GF-D8 (cell line): ENCODE measurements around the gene CCDC181.
"Not testable (repeated sequence)": the region's sequence is repeated elsewhere in the genome, so short reads cannot be mapped to it uniquely, and the experiment has no call there.

Experiments used
- DNase-seq: peaks from one replicate; lab custom pipeline; 2025; lab: John Stamatoyannopoulos, UW

CCDC181 gene

DNA sequence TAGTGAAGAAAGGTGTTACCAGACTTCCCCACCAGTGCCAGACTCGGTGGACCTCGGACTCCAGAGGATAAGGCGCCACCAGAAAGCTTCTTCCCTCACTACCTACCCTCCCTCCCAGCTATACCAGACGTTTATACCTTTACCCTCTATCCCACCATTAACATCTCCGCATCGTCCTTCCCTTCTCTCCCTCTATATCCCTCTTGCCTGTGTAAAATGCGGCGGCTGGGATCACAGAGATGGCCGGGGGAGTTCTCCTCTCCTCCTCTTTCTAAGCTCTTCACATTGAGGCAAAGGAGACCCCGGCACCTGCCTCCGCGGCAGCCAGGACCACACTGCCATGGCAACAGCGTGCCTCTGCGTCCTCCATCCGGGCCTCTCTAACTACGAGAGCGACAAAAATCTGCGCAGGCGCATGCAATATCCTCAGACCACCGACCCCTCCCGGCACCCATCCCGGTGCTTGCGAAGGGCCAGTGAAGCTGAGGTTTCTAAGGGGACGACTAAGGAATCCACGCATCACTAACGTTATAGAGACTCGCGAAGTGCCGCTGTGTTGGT, at the start of gene CCDC181:
TSS of gene CCDC181 (minus strand) at position 394 of the 561 bp plus-strand sequence. CDS start 2,547 bp downstream, outside the sequence.
- DNase-seq, result no peak

DNA sequence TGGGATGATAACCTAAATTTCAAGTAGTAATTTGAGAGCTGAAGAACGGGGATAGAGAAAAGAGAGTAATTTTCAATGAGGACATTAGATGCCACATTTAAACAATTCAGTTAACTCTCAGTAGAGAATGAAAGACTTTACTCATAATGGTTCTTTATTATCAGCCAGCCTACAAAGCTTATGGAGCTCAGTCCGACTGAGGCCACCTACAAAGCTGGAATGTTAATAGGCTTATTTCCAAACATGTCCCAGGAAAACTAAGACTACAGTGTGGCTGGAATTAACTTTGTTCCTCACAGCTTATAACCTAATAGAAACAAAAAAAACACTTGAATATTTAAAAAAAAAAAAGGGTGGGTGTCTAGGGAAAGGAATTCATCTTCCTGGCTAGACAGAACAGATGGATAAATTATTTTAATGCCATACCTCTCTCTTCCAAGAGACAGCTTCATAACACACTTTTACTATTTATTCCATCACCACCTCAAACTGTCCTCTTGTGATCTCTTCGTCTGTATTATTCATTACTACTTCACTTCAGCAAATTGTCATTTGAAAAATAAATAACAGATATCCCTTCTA, 48.6 kb upstream of the CCDC181 start:
- DNase-seq, result no peak

DNA sequence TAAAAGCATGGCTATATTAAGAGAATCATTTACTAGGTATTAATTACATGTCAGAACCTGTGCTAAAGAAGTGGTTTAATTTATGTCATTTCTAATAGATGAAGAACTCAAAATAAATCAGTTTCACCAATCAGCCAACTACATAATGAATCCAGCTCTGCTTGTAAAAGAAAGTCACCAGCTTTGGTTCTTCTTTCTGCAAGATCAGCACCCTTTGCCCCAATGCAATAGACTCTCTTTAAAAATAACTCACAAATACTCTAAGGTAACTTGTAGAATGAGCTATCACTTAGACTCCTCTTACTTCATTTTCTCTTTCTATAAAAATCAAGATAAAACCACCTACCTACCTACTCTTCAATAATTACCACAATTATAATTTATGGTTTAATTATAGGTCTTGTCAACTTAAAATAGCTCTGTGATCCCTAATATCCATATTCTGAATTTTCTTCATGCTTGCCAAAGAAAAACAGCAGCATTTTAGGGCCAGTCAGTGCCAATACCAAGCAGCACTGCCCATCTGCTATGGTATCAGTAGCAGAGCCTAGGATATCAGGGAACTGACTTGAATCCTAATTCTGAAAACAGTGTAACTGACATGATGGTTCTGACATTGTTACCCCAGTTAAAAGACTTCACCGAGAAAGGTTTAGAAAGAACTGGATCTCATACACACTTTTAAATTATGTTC, 47.2 kb upstream of the CCDC181 start:
- no peak for DNase-seq

DNA sequence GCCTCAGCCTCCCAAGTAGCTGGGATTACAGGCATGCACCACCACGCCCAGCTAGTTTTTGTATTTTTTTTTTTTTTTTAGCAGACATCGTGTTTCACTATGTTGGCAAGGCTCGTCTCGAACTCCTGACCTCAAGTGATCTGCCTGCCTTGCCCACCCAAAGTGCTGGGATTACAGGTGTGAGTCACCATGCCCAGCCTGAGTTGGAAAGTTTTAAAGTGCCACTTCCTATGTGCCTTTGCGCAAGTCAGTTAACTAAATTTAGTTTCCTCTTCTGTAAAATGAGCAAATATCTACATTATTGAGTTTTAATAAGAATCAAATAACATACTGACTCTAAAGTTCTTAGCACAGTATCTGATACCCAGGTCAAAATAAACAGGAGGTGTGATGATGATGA, 46.1 kb upstream of the CCDC181 start:
- DNase-seq, result peak; percentile 6

DNA sequence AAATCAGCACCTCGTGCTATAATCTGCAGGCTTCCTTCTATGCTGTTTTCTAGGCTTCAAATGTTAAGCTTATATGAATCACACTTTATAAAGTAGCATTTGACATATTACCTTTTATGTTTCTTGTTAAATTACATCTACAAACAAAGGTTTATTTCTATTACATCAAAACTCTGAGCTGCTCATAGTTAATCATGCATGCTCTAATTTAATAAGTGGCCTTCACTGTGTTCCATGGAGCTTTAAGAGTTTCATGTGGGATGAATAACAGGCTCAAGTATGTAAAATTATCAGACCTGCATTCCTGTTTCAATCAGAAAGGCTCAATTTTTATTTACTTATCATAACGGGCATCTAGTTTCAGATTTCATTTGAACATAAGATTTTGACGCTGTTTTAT, 45.5 kb upstream of the CCDC181 start:
- no peak for DNase-seq

DNA sequence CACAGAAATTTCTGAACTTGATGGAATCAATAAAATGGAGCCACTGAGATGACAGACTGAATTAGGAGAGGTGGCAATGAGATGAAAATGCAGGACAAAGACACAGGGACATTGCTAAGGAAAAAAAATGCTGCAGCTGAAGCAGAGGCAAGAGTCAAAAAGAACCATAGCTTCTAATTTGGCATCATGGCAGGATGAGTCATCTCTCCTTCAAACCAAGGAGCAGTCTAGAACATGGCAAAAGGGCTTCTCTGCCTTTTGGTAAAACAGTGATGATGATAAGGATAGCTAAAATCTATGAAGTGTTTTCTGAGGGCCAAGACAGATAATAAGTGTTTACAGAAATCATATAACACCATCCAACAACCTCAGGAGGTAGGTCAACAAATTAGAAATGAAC, 41.7 kb upstream of the CCDC181 start:
- no peak for DNase-seq

DNA sequence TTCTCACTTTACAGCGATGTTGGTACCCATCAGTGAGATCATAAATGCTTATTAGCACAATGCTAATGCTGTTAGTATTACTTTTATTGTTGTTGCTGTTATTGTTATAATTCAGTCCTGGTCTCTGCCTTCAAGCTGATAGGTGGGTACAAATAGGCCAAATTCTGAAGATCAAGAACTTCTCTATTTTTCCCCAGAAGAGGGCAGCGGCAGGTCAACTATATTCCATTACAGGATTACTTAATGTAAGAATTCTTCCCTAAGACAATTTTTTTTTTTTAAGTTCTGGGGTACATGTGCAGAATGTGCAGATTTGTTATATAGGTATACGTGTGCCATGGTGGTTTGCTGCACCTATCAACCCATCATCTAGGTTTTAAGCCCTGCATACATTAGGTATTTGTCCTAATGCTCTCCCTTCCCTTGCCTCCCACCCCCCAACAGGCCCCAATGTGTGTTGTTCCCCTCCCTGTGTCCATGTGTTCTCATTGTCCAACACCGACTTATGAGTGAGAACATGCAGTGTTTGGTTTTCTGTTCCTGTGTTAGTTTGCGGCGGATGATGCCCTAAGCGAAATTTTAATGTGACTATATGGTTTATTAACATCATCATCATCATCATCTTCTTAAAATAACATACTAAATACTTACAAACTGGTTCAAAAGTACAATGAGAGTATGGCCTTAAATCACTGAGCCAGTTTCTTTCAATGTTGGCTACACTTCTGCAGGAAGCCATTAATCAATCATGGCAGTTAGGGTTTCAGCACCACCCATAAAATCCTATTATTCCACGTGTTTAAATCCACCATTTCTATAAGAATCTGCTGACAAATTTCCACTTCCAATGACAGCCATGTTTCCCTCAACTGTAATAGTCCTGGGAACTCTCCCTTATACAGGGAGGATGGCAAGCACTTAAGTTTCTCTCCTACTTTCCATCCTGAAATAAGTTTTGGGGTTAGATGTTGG, 39.3 kb upstream of the CCDC181 start:
- DNase-seq, result no peak

DNA sequence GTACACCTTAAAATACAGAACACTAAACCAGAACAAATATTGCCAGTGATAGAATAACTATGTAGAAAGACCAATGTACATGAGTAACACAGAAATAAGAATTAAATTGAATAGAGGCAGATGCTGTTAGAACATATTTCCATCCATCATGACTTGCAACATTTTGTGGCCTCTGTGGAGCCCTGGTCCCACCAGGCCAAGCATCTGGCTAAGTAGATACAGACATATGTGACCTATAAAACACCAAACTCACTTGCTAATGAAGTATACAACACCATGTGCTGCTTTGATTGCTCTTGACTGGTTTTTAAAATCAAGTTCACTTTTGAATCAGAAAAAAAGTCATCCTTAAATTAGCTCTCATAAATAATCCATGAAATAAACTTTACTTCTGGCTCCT, 38.0 kb upstream of the CCDC181 start:
- DNase-seq, result no peak

DNA sequence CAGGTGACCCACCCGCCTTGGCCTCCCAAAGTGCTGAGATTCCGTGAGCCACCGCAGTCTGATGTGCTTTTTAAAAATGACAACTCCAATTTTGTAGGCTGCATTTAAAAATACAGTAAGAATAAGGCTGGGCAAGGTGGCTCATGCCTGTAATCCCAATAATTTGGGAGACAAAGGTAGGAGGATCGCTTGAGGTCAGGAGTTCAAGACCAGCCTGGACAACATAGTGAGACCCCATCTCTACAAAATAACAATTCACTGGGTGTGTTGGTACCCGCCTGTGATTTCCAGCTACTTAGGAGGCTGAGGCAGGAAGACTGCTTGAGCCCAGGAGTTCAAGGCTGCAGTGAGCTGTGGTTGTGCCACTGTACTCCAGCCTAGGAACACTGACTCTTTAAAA, 35.1 kb upstream of the CCDC181 start:
- no peak for DNase-seq

DNA sequence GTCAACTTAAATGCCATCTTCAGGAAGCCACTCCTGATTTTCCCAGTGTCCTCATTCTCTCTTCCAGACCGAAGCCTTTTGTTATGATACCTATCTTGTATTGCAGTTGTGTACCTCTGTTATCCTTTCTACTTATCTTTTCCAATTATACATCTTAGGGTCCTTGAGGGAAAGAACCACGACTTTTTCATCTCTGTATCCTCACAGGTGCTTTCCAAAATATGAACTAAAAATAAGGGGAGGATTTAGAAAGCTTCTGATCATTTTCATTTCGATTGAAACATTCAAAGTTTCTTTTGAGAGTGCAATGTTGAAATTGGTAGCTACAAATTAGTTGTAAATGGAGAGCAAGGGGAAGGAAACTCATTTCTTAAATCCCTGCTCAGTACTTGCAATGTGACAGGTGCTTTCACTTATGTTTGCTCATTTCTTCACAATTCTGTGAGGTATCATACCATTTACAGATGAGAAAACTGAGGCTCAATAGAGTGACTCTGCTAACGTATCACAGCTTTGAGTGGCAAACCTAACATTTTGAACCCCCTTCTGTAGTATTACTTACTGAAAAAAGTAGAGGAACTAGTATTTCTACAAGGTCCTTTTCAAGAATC, 34.2 kb upstream of the CCDC181 start:
- DNase-seq, result no peak

DNA sequence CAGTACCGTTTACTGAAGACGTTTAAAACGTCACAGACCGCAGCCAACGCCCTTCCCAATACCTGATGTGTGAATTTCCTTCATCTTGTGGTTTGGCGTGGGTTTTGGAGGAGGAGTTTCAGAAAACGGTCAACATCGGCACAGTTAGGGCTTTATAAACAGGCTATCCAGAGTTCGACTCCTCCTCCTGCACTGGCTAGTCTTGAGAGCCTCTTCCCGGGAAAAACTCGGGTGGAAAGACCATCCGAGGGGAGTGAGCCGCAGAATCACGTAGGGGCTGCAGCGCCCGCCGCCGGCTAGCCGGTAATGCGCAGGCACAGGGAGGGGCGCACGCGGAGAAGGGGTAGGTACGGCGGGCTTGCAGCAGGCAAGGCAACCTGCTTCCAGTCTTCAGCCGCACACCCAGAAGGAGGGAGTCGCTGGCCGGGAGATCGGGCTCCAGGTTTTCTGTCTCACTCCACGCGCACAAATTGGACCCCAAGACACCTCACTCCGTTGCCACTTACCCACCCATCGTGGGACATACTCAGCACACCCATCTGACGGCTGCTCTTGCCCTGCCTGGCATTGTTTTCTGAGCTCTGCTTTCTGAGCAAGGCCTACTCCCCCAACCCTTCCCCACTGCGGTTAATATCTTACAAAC, 33.0 kb upstream of the CCDC181 start:
- DNase-seq, result no peak

DNA sequence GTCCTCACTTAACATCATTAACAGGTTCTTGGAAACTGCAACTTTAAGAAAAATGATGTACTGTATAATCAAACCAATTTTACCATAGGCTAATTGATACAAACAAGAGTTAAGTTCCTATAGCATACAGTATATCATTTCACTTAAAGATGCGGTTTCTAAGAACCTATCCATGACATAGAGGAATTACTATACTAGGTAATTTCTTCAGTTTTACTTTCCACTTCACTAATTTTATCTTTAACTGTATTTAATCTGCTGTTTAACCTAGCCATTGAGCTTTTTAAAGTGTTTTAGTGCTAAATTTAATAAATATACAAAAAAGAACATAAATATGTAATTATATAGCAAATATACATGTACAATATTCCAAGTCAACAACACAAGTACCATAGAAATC, 30.2 kb upstream of the CCDC181 start:
- DNase-seq, result no peak

DNA sequence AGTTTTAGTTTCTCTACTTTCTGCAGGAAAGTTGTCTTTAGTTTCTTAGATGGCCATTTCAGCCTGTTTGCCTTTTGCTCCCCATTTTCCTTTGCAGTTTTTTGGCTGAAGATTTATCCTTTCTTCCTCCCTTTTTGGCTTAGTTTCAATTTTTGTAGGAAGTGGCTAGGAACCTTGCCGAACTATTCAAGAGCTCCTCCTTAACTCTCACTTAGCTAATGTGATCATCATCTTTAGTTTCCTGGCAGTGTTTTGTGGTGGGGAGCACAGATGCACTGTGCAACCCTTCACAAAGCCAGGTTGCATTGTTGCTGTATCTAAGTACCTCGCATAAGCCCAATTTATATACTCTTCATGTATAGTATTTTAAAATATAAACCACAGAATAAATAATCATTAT, 28.8 kb upstream of the CCDC181 start:
- DNase-seq, result no peak

DNA sequence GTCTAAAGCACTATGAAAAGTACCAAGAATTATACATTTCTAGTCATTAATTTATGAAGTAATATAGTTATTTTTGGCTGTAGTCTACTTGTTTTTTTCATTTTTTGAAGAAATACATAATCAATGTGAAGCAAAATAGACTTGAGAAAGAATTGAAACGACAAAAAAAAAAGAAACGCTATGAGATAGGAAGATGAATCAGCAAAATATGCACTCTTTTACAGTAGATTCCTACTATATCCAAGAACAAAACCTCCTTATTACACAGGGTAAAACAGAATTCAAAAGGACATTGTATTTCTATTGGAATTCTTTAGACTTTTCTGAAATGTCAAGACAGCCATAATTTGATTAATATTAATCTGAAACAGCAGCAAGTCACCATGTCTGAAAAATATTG, 25.6 kb upstream of the CCDC181 start:
- DNase-seq, result no peak

DNA sequence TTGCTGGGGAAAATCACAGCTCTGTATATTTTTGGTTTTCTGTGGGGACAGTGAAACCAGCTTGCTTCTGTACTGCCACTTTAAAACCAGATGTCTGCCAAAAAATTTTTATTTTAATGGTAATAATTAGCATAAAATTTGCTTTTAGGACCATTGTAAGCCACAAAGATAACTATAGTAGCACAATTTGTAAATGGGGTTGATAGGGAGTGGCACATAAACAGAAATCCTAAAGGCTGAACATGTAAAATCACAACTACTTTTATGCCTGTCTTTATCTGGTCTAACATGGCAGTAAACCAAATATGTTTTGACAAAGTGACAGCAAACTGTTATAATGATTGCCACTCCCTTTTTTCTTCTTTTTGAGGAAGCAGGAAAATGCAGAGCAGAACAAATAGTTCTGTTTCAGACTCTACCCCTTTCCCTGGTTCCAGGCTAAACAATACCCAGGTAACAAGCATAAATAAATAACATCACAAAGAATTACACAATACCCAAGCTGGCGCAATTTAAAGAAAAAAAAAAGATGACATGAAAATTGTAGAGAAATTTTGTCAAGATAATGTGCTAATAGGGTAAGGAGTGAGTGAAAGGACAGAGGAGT, 24.0 kb upstream of the CCDC181 start:
- DNase-seq, result no peak

DNA sequence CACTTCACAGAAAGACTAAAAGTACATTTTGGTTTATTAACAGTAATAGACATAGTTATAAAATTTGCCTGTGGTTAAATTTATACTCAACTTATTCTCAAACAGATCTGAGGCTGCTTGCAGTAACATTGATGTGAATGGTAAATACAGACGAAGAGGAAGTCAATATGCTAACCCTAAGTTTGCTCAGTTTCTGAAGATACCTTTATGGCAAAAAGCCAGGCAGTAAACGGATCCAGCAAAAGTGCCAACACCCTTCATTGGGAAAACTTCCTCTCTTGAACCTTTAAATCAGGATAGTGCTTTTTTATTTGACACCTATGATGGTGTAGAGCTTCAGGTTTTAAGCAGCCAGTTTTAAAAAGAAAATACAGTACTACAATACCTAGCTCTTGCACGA, 16.6 kb upstream of the CCDC181 start:
- no peak for DNase-seq

DNA sequence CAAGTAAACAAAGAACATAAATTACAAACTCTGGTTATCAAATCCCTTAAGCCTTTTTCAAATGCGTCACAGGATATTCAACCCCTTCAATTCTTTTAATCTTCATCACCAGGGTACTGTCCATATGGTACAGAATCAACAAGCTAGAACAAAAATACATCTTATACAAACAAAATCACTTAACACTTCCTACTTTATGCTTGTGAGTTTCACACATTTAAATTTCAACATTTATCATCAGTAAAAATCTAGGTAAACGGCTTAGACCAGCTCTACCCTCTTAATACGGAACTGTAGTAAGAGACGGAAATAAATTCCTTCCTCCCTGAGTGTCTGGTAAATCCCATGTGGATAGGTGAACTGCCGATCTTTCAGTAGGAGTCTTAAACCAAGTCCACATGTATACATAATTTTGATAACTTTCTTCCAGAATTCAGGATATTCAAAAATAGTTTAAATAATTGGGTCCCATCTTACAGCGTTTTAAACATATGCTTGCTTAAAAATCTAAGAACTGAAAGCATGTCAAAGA, 1.0 kb downstream of the CCDC181 start:
- DNase-seq, result no peak

DNA sequence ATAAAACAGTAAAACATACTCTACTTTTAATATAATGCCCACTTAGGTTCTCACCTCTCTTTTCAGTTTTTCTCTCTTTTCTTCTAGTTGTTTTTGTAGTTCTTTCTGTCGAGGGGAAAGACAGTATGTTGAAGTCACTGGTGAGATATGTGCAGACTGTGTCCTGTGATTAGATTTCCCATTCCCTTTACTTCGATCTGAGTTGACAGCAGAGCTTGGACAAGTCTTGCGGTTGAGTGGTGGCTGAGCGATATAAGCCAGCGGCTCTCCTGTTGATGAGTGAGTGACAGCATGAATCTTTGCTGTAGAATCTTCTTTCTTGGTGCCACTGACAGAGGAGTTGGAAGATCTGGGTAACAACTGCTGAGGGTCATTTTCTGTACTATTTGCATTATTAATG, 6.0 kb downstream of the CCDC181 start:
- DNase-seq, result no peak

DNA sequence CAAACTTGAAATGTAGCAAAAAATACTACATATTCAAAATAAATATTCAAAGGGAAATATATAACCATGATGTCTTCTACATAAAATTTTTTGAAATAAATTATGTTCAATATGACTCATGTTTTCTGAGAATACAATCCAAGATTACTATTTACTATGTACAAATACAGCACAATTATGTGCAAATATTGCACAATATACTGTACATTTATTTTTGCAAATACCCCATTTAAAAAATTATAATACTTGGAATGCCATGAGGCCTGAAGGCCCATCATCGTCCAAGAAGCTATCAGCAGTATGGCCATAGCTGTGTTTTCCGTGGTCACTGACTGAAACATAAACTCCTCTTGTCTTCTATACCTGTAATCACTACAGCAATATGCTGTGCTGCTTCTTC, 12.3 kb downstream of the CCDC181 start:
- DNase-seq, result no peak

DNA sequence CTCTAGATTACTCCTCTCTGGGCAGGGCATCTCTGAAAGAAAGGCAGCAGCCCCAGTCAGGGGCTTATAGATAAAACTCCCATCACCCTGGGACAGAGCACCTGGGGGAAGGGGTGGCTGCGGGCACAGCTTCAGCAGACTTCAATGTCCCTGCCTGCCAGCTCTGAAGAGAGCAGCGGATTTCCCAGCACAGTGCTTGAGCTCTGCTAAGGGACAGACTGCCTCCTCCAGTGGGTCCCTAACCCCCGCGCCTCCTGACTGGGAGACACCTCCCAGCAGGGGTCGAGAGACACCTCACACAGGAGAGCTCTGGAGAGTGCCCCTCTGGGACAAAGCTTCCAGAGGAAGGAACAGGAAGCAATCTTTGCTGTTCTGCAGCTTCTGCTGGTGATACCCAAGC, 18.9 kb downstream of the CCDC181 start:
- DNase-seq, result not testable (repeated sequence)

DNA sequence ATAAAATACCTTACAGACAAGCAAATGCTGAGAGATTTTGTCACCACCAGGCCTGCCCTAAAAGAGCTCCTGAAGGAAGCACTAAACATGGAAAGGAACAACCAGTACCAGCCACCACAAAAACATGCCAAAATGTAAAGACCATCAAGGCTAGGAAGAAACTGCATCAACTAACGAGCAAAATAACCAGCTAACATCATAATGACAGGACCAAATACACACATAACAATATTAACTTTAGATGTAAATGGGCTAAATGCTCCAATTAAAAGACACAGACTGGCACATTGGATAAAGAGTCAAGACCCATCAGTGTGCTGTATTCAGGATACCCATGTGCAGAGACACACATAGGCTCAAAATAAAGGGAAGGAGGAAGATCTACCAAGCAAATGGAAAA, 24.7 kb downstream of the CCDC181 start:
- not testable (repeated sequence) for DNase-seq
